Calu3 (cell line): ENCODE results near the gene NOC2L. TPM values are rescaled to one million over a fixed set of nuclear protein-coding genes. Genes with fewer than 3 reads are reported as not detected.
A peak's percentile ranks its signal among the peaks of the same experiment; 100 is the strongest.

Experiments
- BruUV-seq: library from RNA; stranded (reverse); fragments of 400-500 nt; replicated peaks from 2 replicates; lab custom pipeline; 2021; lab: Mats Ljungman, UMichigan
- CTCF ChIA-PET: fragments of 300-600 bp; sonication (Branson Sonifier 250); formaldehyde crosslinking; loops from one replicate; lab custom pipeline; 2022; ENCODE audit warnings: antibody characterized with exemption; lab: Charles Lee
- DNase-seq: peaks from one replicate; pipeline ENCODE4 v3.0.0; 2022
- H3K27ac Mint-ChIP-seq: one replicate; pipeline ENCODE4 v1.8.0; 2022; ENCODE audit warnings: mixed read lengths; ENCODE audit not compliant: unreplicated experiment
- H3K27me3 Mint-ChIP-seq: one replicate; pipeline ENCODE4 v1.8.0; 2022; ENCODE audit warnings: mixed read lengths; ENCODE audit not compliant: unreplicated experiment
- H3K36me3 Mint-ChIP-seq: one replicate; pipeline ENCODE4 v1.8.0; 2022; ENCODE audit warnings: mild to moderate bottlenecking, moderate library complexity, mixed read lengths; ENCODE audit not compliant: insufficient read depth, unreplicated experiment
- H3K4me1 Mint-ChIP-seq: one replicate; pipeline ENCODE4 v1.8.0; 2022; ENCODE audit warnings: mild to moderate bottlenecking, low read depth, mixed read lengths; ENCODE audit not compliant: unreplicated experiment
- H3K4me3 Mint-ChIP-seq: one replicate; pipeline ENCODE4 v1.8.0; 2022; ENCODE audit warnings: mild to moderate bottlenecking, low read depth, moderate library complexity, mixed read lengths; ENCODE audit not compliant: unreplicated experiment
- H3K9me3 Mint-ChIP-seq: one replicate; pipeline ENCODE4 v1.8.0; 2022; ENCODE audit warnings: low read depth, mixed read lengths; ENCODE audit not compliant: unreplicated experiment
- CTCF ChIP-seq: fragments of 200-600 bp; IDR thresholded peaks from one replicate; pipeline ENCODE4 v1.8.0; 2022; ENCODE audit warnings: antibody characterized with exemption; ENCODE audit not compliant: unreplicated experiment
- intact Hi-C: fragments of 100-400 bp; cut with micrococcal nuclease; formaldehyde crosslinking; loops from one replicate; pipeline ENCODE4 v1.10.0; 2022; ENCODE audit not compliant: unreplicated experiment
- total RNA-seq: library from RNA; stranded (reverse); gene quantifications from 2 replicates; pipeline ENCODE4 v1.2.3, GENCODE V29; 2022

Gene NOC2L
- total RNA-seq, 1 experiment from 2014 or later = 98.6 TPM

GRCh38 chr1:965526-966134 lies 6.6 kb upstream of the NOC2L start:
- no peak for TF ChIP-seq CTCF
- H3K9me3 Mint-ChIP-seq = no peaks in the 10 kb centered on the region
- H3K27ac Mint-ChIP-seq = no peak overlapping the region
- intact Hi-C loops = no loop called here
- no peak for DNase-seq
- H3K36me3 Mint-ChIP-seq = peaks cover 14% of the 10 kb centered on the region
- H3K4me3 Mint-ChIP-seq = peak overlapping the region; percentile 69
- CTCF ChIA-PET = no interaction called here
- BruUV-seq = no TSS peak
- H3K4me1 Mint-ChIP-seq = no peaks in the 10 kb centered on the region
- no peaks in the 10 kb centered on the region for H3K27me3 Mint-ChIP-seq

GRCh38 chr1:964691-965525 lies 5.9 kb upstream of the NOC2L start:
- Mint-ChIP-seq H3K4me1 (no peaks in the 10 kb centered on the region), H3K36me3 (peaks cover 19% of the 10 kb centered on the region), H3K27ac (no peak overlapping the region), H3K27me3 (no peaks in the 10 kb centered on the region), H3K4me3 (no peak overlapping the region), H3K9me3 (no peaks in the 10 kb centered on the region)
- CTCF ChIA-PET = no interaction called here
- no peak for TF ChIP-seq CTCF
- BruUV-seq = no TSS peak
- DNase-seq = no peak
- intact Hi-C loops = no loop called here

GRCh38 chr1:963746-964525 lies 4.9 kb upstream of the NOC2L start:
- Mint-ChIP-seq H3K4me3 (no peak overlapping the region), H3K36me3 (peaks cover 27% of the 10 kb centered on the region), H3K9me3 (no peaks in the 10 kb centered on the region), H3K27ac (no peak overlapping the region), H3K4me1 (no peaks in the 10 kb centered on the region), H3K27me3 (no peaks in the 10 kb centered on the region)
- CTCF ChIA-PET = no interaction called here
- intact Hi-C loops = no loop called here
- DNase-seq = no peak
- TF ChIP-seq CTCF = no peak
- BruUV-seq = no TSS peak

GRCh38 chr1:963301-963651 lies 4.2 kb upstream of the NOC2L start:
- H3K4me1 Mint-ChIP-seq = no peaks in the 10 kb centered on the region
- intact Hi-C loops = no loop called here
- DNase-seq = no peak
- no peak overlapping the region for H3K27ac Mint-ChIP-seq
- peaks cover 34% of the 10 kb centered on the region for H3K36me3 Mint-ChIP-seq
- CTCF ChIA-PET = no interaction called here
- H3K9me3 Mint-ChIP-seq = no peaks in the 10 kb centered on the region
- no peaks in the 10 kb centered on the region for H3K27me3 Mint-ChIP-seq
- BruUV-seq = no TSS peak
- no peak overlapping the region for H3K4me3 Mint-ChIP-seq
- no peak for TF ChIP-seq CTCF
